Ammon's horn (tissue), 1 donor: ENCODE data around the gene FOXD4.
"Not testable (repeated sequence)": the region's sequence is repeated elsewhere in the genome, so short reads cannot be mapped to it uniquely, and the experiment has no call there.

Source experiments
- DNase-seq: peaks from one replicate; pipeline ENCODE4 v3.0.0-alpha.2; 2016; ENCODE audit warnings: low spot score

FOXD4 gene

GRCh38 chr9:117995-118467, at the start of gene FOXD4:
TSS of gene FOXD4 (minus strand) at chr9:118417. CDS start at chr9:118119, 298 bp downstream.
- DNase-seq, result not testable (repeated sequence)

- DNase-seq, result not testable (repeated sequence)
Observed at GRCh38 chr9:159871-160270, 41.7 kb upstream of the FOXD4 start.

GRCh38 chr9:151173-151572, 33.0 kb upstream of the FOXD4 start:
- not testable (repeated sequence) for DNase-seq

- not testable (repeated sequence) for DNase-seq
Observed at GRCh38 chr9:139880-140279, 21.7 kb upstream of the FOXD4 start.

DNA sequence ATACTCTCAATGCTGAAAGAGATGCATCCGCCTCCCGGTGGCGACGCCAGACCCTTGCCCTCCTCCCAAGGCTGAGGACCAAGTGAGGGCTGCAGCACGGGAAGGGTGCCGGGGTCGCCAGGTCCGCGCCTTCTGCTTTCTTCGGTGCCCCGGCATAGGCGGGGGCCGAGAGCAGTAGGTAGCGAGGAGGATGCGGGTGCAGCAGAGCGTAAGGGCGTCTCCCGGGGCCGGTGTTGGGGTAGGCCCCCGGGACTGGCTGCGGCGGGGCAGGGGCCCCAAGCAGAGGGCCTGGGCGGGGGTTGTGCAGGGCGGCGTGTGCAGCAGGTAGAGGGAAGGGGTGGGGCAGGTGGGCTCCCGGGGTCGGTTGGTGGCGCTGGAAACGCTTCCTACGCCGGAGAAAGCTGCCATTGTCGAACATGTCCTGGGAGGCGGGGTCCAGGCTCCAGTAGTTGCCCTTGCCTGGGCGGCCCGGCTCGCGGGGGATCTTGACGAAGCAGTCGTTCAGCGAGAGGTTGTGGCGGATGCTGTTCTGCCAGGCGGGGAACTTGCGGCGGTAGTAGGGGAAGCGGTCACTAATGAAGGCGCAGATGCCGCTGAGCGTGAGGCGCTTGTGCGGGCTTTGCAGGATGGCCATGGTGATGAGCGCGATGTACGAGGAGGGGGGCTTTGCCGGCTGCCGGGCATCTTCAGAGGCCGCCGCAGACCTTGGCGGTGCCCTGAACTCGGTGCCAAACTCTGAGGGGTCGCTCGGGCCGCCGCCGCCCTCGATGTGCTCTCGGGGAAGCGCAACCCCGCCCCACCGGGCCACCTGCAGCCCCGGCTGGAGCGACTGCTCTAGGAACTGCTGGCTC, 848 bp downstream of the FOXD4 start:
- DNase-seq, result not testable (repeated sequence)

DNA sequence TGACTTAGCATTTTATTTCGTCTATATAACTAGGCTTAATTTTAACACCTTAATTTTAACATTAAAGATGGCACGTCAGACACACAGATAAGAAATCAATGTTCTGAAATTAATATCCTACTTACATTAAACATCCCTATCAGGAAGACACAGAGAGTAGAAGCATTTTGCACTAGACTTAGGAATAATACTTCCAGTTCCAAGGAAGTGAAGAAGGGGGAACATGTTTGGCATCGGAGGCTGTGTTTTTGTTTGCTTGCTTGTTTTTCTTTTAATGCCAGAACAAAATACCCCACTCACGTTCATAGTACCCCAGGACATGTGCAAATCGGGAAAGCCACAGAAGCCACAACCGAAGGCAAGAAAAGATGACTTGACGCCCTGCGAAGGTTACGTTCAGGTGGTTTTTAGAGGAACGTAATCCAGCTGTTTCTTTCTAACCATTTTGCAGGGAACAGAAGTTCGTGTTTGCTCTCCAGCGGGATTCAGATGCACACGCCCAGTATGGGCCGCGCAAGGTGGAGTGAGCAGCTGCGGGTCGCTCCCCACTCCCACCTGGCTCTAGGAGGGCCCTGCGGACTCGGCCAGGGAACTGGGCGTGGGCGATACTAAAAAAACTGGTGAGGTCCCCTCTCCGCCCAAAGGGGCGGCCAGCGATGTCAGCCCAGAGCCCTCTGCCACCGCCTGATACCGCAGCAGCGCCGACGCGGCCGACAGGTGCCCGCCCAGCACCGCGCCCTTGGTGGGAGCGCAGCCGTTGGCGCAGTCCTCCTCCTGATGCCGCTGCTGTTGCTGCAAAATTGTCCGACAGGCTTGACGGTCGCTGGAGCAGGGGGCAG, 1.8 kb downstream of the FOXD4 start:
- not testable (repeated sequence) for DNase-seq

DNA sequence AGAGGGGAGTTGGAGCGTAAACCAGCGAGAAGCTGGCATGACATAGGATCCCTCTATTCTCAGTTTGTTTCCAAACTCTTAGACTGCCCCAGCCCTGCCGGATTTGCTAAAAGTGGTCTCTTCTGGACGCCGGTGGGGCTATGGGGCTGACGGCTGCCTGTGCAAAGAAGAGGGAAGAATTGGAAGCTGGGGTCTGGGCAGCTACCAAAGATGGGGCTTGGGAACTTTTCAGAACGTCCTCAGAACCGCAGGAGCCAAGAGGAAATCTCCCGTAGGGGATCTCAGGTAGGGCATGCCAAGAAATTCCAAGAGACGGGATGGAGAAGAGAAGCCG, 3.1 kb downstream of the FOXD4 start:
- DNase-seq, result not testable (repeated sequence)

DNA sequence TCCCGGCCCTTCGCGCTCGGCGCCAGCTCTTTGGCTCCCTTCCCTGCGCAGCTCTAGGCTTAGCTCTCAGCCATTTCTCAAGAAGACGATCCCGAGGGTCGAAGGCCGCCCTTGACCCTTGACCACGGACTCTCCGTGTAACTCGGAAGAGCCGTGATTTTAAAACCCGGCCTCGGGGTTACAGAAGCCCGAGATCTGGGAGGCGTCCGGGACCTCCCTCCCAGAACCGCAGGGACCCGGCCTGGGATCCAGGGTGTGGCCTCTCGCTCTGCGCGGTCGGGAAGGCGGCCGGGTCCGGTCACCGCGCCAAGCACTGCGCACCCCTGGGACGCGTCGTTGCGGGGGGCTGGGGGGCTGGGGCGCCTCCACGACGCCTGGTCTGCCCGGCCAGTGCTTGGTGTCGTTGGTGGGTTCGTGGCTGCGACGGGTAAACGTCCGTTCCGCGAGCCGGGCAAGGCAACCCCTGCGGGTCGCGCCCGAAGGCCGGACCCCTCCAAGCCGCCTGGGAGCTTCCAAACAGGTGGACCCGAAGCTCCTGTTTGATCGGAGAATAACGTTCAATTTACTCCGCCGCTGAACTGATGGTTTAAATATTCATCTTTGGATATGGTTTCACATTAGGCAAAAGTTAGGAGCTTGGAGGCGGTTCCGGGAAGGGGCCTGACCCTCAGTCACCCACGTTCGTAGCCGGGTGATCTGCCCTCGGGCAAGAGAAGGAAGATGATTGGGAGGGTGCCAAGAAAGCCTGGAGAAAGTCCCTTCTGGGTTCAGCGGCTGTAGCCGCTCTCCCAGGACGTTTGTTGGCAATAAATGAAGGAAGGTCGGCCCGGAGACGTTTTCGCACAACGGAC, 3.7 kb downstream of the FOXD4 start:
- not testable (repeated sequence) for DNase-seq

DNA sequence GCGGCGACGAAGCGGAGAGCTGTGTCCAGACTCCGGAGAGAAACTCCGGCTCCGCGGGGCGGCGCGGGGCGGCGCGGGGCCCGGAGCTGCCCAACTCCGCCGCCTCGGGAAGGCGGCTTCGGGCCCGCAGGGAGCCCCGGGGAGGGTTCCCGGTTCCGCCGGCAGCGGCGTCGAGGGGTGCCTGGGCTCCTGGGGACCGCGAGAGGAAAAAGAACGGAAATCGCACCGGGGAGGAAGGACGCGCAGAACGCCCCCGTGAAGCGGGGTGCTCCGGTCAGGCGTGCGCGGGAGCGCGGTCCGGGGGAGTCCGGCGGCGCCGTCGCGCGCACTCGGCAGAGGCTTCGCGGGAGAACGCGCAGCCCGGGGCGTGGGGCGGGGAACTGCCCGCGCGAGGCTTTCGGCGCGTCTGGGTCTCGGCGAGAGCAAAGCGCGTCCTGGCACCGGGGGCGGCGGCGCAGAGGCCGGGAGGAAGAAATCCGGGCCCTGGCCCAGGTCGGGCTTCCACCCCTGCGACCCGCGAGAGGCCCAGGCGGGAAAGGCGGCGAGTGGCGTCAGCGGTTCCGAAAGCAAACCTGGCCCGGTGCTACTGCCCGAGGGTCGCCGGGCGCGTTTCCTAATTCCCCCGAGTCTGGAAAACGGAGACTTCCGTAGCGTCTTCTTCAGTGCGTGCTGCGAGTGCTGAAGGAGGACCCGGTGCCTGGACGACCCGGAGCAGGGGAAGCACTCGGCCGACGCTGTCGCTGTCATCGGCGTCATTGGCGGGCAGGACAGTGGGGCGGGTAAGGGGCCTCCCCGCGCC, 4.5 kb downstream of the FOXD4 start:
- not testable (repeated sequence) for DNase-seq

DNA sequence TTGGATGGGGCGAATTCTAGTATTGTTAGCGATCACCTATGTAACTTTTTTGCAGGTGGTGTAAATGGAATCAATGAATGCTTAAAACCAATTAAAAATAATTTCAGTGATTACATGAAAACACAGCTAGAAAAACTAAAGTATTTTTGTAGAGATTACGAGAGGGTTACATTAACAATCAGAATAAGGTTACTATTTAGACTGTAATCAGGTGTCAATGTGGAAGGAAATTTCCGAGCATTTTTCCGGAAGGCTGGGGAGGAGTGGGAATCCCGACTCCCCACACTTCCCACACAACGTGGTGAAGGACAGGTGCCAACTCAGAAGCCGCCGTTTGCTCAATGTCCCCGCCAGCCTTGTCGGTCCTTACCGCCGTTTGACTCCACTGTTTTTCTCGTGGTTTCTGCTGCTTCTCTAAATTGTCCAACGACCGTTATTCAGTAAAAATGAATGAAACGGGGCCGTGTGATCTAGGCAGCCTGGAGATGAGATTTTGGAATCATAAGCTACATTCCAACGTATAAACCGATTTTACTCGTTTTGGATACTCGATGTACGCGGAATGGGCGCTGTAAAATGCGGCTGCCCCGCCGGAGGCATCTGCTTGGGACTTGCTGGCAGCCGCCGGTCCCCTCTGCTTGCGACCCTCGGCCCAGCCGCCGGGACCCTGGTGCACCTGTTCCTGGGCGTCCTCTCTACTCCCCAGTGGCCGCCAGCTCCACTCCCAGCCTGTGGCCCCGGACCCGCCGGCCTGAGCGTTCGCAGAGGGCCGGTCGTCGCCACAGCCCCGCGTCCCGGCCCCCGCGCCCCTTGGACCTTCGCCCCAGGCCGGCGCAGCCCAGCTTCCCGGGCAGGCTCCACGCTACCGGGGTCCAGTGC, 5.4 kb downstream of the FOXD4 start:
- DNase-seq, result not testable (repeated sequence)

GRCh38 chr9:110672-111071, 7.5 kb downstream of the FOXD4 start:
- DNase-seq, result not testable (repeated sequence)

GRCh38 chr9:109540-109939, 8.7 kb downstream of the FOXD4 start:
- DNase-seq, result not testable (repeated sequence)

GRCh38 chr9:108742-109495, 9.3 kb downstream of the FOXD4 start:
- DNase-seq, result not testable (repeated sequence)

GRCh38 chr9:105991-106390, 12.2 kb downstream of the FOXD4 start:
- DNase-seq, result not testable (repeated sequence)

GRCh38 chr9:100430-100829, 17.8 kb downstream of the FOXD4 start:
- not testable (repeated sequence) for DNase-seq

DNA sequence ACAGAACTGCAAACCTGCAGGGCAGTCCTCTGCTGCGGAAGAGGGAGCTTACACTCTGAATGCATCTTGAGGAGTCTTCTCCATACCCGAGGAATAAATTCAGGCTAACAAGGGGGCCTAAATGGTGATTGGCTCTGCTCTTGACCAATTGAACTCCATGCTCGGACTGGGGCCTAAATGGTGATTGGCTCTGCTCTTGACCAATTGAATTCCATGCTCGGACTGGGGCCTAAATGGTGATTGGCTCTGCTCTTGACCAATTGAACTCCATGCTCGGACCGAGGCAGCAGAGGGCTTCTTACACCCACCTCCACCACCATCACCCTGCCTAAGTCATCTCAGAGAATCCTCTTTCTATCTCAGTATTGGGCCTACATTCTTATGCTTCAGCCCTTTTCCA, 18.4 kb downstream of the FOXD4 start:
- not testable (repeated sequence) for DNase-seq

- DNase-seq, result not testable (repeated sequence)
Observed at GRCh38 chr9:98775-99174, 19.4 kb downstream of the FOXD4 start.

DNA sequence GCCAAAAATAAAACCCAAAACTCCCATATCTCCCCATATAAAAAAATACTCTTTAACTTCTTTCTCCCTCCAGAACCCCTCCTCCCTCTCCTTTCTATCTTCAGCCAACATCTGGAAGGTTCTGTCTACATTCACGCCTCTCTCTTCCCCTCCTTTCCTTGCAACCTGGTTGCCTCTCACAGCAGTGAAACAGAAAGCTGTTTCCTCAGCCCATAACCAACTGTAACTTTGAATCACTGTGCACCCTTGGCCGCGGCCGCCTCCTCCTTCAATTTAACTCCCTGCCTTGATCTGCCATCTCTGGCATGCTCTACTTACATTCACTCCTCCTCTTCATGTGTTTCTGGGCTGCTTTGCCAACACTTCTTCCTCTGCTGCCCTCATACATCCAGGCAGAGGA, 23.2 kb downstream of the FOXD4 start:
- not testable (repeated sequence) for DNase-seq

DNA sequence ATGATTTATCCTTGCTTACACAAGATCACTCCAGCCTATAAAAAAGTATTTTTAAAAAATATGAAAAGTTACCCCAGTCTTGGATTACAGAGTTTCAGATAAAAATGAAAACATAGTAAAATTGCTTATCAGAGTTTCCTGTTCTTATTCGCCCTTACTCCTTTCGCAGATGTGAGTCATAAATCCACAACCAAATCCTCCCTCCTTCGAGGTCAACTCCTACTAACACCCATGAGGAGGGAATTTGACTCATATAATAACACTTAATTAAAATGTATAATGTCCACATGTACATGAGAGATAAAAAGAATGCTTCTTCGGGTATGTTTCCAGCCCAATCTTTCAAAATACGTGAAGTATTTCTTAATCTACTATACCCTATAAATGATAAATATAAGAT, 23.9 kb downstream of the FOXD4 start:
- DNase-seq, result not testable (repeated sequence)
